ENCODE data around the gene SPATA25. TPM values are rescaled to one million over a fixed set of nuclear protein-coding genes. Genes with fewer than 3 reads are reported as not detected.

SPATA25 gene
- total RNA-seq, 1 donor from 2014 or later, result 2.9 TPM

GRCh38 chr20:45924391-45925261, 37.2 kb upstream of the SPATA25 start:
- no peak for DNase-seq (ENCODE audit: extremely low spot score, unreplicated experiment)
- H3K4me1 Mint-ChIP-seq (ENCODE audit: unreplicated experiment), result peaks cover 53% of the 10 kb centered on the region
- H3K27ac Mint-ChIP-seq (ENCODE audit: unreplicated experiment), result peak overlapping the region; percentile 90
- peaks cover 3% of the 10 kb centered on the region for H3K36me3 Mint-ChIP-seq (ENCODE audit: unreplicated experiment)
- peak overlapping the region; percentile 50 for H3K4me3 Mint-ChIP-seq (ENCODE audit: unreplicated experiment)
- no peaks in the 10 kb centered on the region for H3K9me3 Mint-ChIP-seq (ENCODE audit: unreplicated experiment)
- TF ChIP-seq, protein P1, sequence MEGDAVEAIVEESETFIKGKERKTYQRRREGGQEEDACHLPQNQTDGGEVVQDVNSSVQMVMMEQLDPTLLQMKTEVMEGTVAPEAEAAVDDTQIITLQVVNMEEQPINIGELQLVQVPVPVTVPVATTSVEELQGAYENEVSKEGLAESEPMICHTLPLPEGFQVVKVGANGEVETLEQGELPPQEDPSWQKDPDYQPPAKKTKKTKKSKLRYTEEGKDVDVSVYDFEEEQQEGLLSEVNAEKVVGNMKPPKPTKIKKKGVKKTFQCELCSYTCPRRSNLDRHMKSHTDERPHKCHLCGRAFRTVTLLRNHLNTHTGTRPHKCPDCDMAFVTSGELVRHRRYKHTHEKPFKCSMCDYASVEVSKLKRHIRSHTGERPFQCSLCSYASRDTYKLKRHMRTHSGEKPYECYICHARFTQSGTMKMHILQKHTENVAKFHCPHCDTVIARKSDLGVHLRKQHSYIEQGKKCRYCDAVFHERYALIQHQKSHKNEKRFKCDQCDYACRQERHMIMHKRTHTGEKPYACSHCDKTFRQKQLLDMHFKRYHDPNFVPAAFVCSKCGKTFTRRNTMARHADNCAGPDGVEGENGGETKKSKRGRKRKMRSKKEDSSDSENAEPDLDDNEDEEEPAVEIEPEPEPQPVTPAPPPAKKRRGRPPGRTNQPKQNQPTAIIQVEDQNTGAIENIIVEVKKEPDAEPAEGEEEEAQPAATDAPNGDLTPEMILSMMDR (IDR thresholded peaks at IDR 0.05), result no peak
- no peaks in the 10 kb centered on the region for H3K27me3 Mint-ChIP-seq (ENCODE audit: unreplicated experiment)

DNA sequence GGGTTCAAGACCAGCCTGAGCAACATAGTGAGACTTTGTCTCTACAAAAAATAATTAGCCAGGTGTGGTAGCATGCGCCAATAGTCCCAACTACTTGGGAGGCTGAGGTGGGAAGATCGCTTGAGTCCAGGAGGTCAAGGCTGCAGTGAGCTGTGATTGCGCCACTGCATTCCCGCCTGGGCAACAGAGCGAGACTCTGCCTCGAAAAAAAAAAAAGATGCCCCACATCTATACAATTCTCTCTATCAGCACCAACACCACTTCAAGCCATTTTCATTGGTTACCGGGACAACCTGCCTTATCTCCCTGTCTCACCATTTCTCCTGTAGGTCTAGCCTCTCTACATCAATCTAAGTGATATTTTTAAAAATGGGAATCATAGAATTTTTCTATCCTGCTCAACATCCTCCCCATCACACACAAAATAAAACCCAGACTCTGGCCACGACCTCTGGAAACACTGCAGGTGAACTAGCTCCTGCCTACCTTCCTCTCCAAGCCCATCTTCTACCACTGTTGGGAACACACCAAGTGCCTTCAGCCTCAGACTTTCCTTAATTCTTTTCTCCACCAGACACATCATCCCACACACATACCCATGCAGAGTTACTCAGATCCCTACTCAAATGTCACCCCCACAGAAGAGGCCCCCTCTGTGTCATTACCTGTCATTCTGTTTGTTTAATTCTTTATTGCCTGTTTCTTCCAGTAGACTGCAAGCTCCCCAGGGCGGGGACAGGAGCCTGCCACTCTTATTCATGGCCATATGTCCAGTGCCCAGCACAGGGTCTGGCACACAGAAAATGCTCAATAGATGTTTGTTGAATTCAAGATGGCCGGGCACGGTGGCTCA, 34.1 kb upstream of the SPATA25 start:
- Mint-ChIP-seq H3K9me3 (ENCODE audit: unreplicated experiment) (no peaks in the 10 kb centered on the region), H3K36me3 (ENCODE audit: unreplicated experiment) (no peaks in the 10 kb centered on the region), H3K4me3 (ENCODE audit: unreplicated experiment) (no peak overlapping the region), H3K27me3 (ENCODE audit: unreplicated experiment) (no peaks in the 10 kb centered on the region), H3K4me1 (ENCODE audit: unreplicated experiment) (peaks cover 72% of the 10 kb centered on the region), H3K27ac (ENCODE audit: unreplicated experiment) (no peak overlapping the region)
- no peak for DNase-seq (ENCODE audit: extremely low spot score, unreplicated experiment)
- TF ChIP-seq, protein P1 (IDR thresholded peaks at IDR 0.05), result no peak

DNA sequence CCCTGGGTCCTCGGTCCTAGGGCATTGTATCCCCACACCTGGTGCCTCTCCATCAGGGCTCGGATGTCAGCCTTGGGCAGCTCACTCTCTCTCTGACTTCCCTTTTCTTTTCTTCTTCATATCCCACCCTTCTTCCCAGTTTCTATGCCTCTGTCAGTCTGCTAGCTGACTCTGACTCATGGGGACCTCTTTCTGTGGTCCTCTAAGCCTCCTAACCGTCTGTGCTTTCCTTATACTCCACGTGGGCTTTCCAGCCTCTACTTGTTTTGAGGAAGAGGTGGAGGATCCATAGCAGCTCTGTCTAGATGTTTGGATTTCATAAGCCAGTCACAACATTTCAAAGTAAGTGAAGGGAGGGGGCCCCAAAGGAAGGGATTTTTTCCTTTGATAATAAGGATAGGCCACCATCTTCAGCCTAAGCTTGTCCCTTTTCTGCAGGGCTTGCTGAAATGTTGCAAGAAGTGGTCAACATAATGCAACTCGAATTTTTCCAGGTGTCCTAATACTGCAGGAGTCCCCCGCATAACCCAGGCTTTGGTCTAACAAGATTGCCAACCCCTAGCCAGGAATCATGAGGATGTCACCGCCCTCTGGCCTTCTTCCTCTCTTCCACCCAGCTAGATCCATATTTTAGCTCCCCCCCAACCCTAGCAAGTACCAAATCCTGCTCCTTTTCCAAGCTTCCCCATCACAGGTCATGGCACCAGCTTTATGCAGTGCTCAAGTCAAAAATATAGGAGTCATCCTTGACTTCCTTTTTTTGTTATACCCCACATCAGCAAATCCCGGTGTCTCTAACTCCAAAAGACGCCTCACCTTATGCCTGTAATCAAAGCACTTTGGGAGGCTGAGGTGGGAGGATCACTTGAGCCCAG, 33.3 kb upstream of the SPATA25 start:
- TF ChIP-seq, protein P1 (IDR thresholded peaks at IDR 0.05), result no peak
- Mint-ChIP-seq H3K27ac (ENCODE audit: unreplicated experiment) (peak overlapping the region; percentile 85), H3K27me3 (ENCODE audit: unreplicated experiment) (no peaks in the 10 kb centered on the region), H3K4me3 (ENCODE audit: unreplicated experiment) (peak overlapping the region; percentile 54), H3K9me3 (ENCODE audit: unreplicated experiment) (no peaks in the 10 kb centered on the region), H3K4me1 (ENCODE audit: unreplicated experiment) (peaks cover 70% of the 10 kb centered on the region), H3K36me3 (ENCODE audit: unreplicated experiment) (no peaks in the 10 kb centered on the region)
- DNase-seq (ENCODE audit: extremely low spot score, unreplicated experiment), result no peak

GRCh38 chr20:45919542-45920399, 32.3 kb upstream of the SPATA25 start:
- no peaks in the 10 kb centered on the region for H3K9me3 Mint-ChIP-seq (ENCODE audit: unreplicated experiment)
- peak; percentile 88 for DNase-seq (ENCODE audit: extremely low spot score, unreplicated experiment)
- H3K4me1 Mint-ChIP-seq (ENCODE audit: unreplicated experiment), result peaks cover 61% of the 10 kb centered on the region
- H3K27ac Mint-ChIP-seq (ENCODE audit: unreplicated experiment), result peak overlapping the region; percentile 85
- TF ChIP-seq, protein P1 (IDR thresholded peaks at IDR 0.05), result no peak
- peak overlapping the region; percentile 54 for H3K4me3 Mint-ChIP-seq (ENCODE audit: unreplicated experiment)
- H3K27me3 Mint-ChIP-seq (ENCODE audit: unreplicated experiment), result no peaks in the 10 kb centered on the region
- H3K36me3 Mint-ChIP-seq (ENCODE audit: unreplicated experiment), result no peaks in the 10 kb centered on the region

All from osteocyte (in vitro differentiated cells).